Dedifferentiated amniotic fluid mesenchymal stem cell (primary cell): ENCODE data around the gene ALPI.
"Not testable (repeated sequence)": the region's sequence is repeated elsewhere in the genome, so short reads cannot be mapped to it uniquely, and the experiment has no call there.

Experiments used
- DNase-seq: peaks from one replicate; pipeline ENCODE4 v3.0.0-alpha.2; 2016; ENCODE audit errors: extremely low spot score

Gene ALPI

DNA sequence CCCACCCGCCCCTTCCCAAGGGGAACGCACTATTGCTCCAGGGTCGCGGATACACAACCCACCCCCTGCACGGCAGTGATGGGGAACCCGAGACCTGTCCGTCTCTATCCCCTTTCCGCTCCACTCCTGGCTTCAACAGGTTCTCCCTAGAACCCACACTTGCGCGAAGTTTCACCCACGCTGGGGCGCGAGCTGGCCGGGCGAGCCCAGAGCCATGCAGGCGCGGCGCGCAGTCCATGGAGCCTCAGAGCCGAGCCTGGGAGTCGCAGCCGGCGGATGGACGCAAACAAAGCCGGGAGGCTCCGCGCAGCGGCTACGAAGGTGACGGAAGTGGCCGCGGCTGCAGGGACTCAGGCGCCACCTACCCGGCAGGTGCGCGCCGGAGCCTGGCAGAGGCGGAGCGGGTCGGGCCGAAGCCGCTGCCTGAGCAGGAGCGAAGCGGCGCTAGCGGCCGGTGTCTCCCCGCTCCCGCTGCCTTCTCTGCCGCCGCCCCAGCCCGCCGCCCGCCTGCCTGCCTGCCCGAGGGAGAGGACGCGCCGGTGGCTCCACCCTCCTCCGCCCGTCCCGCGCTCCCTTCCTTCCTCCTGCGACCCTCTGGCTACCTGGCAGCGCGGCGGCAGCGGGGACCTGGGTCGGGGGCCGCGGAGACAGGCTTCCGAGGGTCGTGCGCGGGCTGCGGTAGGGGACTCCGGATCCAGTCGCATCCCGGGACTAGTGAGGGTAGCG lies 35.3 kb upstream of the ALPI start:
- DNase-seq = no peak

DNA sequence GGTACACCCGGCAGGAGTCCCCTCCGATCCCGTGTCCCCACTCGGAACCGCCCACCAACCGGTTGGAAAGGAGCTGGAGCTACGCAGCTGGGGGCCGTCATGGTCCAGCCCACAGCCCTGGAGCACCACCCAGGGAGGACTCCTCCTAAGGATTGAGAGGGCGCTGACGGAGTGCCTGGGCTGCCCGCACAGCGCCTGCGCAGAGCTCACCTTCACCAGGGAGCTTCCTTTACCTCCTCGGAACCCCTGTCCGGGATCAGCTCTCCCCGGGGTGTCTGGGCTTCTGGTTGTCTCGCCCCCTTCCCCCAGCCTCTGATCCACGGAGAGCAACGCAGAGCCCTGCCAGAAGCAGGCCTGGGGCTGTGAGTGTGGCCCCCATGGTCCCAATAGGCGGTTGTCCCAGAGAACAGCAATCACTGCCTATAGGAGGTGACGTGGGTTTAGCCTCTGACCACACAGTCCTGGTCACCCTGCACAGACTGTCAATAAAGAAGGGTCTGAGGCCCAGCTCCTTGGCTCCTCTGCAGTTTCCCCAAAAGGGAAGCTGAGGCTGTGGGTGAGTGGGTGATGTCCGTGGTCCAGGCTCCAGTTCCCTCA lies 34.7 kb upstream of the ALPI start:
- no peak for DNase-seq

DNA sequence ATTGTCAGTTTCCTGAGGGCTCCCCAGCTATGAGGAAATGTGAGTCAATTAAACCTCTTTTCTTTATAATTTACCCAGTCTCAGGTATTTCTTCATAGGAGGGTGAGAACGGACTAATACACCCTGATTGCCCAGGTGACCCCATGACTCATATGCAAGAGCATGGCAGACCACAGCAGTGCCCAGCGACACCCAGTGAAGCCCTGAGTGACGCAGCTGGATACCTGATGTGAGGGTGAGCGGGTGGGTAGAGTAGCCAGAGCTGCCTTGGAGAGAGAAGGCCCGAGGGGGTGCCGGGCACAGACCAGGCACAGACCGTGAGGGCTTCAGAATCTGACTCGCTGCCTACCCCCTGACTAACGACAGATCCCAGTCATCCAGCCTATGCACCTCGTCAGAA lies 33.9 kb upstream of the ALPI start:
- DNase-seq = no peak

DNA sequence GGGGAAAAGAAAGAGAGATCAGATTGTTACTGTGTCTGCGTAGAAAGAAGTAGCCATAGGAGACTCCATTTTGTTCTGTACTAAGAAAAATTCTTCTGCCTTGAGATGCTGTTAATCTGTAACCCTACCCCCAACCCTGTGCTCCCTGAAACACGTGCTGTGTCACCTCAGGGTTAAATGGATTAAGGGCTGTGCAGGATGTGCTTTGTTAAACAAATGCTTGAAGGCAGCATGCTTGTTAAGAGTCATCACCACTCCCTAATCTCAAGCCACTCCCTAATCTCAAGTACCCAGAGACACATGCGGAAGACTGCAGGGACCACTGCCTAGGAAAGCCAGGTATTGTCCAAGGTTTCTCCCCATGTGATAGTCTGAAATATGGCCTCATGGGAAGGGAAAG lies 33.0 kb upstream of the ALPI start:
- not testable (repeated sequence) for DNase-seq

DNA sequence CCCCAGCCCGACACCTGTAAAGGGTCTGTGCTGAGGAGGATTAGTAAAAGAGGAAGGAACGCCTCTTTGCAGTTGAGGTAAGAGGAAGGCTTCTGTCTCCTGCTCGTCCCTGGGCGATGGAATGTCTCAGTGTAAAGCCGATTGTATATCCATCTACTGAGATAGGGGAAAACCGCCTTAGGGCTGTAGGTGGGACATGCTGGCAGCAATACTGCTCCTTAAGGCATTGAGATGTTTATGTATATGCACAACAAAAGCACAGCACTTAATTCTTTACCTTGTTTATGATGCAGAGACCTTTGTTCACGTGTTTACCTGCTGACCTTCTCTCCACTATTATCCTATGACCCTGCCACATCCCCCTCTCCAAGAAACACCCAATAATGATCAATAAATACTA lies 32.5 kb upstream of the ALPI start:
- DNase-seq = not testable (repeated sequence)

DNA sequence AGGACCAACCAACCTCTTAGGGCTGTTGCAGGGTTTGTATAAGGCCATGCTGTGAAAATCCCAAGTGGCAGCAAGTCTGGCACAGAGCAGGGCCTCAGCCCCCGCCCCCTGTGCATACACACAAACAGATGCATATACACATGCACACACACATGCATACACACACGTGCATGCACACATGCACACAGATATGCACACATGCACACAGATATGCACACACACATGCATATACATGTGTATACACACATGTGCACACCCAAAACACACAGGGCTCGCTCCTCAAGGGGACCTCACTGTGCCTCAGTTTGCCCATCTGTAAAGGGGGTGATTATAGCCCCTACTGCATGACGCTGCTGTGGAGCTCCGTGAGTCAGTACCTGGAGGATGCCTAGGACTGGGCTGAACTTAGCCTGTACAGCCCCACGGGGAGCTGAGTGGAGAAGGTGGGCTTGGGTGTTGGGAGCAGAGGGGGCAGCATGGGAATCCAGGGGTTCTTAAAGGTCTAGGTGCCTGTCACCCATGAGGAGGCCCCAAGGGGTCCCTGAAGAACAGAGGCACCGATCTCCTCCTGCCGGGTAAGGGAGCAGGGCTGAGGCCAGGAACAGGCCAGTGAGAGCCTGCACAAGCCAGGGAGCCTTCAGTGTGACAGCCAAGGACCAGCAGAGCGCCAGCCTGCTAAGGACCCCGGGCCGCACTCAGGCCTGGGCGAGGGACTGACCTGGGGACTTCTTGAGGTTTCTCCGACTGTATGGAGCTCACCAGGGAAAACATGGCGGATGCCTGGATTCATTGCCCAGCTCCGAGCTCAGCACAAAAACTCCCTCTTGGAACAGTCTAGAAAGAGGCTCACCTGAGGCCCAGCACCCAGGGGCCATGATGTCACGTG lies 24.0 kb upstream of the ALPI start:
- no peak for DNase-seq

DNA sequence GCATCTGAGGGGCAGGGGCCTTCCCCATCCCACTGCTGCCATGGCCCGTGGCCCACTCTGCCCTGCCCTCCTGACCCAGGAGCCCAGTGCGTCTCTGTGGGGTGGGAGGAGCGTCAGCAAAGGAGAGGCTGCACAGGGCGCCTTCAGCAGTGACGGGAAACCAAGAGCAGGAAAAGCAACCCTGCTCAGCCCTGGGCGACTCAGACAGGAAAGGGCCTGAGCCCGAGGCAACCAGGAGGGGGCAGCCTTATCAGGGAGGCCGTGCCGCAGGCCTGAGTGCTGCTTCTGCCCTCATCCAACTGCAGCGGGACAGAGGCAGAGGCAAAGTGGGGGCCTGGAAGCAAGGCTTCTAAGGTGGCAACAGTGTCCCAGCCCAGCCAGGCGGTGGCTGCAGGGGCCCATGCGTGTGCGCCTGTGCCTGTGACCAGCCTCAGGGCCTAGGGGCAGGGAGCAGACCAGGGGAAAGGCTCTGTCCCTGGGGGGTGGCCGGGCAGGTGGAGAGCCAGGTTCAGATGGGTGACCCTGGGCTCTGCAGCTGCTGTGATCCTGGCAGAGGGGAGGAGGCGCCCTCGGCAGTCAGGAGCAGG lies 23.3 kb upstream of the ALPI start:
- DNase-seq = no peak

DNA sequence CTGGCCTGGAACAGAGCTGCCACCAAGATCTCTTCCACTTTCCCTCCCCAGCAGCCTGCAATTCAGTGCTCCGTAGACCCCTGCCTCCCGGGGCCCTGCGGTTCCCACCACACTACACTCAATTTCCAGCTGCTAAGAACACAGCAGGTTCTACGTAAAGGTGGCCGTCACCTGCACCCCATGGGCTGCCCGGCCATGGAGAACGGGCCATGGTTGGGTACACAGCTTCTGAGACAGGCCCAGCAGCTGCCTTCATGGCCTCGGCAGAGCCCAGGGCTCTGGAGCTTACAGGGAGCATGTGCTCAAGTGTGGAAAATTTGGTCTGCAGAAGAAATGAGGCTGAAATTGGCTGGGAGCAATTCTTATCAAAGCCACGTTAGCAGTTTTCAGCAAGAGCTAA lies 22.3 kb upstream of the ALPI start:
- DNase-seq = not testable (repeated sequence)

DNA sequence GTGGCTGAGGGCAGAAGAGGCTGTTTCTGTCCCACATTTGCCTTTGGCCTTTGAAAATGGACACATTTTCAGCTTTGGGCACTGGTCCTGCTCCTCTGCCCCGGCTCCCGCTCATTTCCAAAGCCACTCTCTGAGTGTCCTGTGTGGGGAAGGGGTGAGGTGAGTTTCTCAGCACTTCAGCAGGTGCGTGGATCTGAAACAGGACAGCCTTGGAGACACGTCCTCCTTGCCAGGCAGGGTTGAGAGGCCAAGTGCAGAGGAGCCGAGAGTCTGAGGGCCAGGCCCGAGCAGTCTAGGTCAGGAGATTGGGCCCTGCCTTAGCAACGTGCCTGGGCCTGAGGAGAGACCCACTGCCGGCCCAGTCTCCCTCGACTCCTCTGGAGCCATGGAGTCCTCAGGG lies 21.9 kb upstream of the ALPI start:
- DNase-seq = no peak

DNA sequence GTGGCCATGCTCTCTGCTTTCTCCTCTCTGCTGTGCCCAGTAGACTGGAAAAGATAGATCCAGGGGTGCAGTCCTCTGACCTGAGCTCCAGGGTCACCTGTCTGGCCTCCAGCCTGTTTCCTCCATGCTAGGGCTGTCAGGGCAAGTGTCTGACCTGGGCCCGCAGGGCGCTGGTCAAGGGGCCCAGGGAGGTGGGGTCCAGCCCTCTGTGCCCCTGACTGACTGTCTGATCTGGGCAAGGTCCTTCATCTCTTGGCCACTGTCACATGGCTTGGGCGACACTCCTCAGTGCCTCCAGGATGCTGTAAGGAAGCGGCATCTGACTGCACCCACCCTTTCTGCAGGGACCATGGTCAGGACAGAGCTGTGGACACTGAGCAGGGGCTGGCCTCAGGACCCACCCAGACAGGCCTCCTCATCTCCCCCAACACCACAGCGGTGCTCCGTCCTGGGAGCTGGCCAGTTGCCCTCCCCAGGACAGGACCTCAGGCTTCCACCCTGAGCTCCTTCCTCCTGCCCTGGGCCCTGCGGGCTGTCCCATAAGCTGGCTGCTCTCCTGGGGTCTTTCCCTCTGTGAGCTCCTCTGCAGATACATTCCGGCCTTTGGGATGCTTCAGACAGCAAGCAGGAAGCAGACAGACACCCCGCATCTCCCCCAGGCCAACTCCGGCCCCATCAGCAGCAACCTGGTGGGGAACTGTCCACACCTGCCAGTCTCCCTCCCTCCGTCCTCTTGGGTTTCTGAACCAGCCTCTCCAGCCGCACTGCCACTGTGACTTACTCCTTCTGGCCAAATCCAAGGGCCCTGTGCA lies 21.2 kb upstream of the ALPI start:
- no peak for DNase-seq

DNA sequence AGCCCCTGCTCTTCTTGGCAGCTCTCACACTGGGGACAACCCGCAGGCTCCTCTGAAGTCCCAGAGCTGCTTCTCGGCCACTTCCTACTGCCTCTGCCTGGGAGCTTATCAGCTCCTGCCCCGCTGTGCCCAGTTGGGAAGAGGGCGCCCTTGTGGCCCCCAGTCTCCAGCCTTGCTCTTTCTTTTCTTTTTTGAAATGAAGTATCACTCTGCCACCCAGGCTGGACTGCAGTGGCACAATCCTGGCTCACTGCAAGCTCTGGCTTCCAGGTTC lies 20.6 kb upstream of the ALPI start:
- no peak for DNase-seq

DNA sequence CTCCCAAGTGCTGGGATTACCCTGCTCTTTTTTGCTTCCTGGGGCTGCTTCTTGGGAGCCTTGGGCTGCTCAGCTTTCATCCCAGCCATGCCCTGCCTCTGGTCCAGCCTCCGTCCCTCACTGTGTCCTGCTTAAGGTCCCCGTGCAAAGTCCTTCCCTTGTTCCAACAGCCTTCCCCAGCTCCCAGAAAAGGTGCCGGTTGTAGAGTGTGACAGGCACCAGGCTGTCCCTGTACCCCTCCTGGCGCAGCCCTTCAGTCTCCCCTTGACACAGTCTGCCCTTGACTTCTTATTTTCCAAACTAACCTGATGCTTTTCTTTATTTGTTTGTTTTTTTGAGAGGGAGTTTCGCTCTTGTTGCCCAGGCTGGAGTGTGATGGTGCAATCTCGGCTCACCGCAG lies 20.1 kb upstream of the ALPI start:
- DNase-seq = no peak

DNA sequence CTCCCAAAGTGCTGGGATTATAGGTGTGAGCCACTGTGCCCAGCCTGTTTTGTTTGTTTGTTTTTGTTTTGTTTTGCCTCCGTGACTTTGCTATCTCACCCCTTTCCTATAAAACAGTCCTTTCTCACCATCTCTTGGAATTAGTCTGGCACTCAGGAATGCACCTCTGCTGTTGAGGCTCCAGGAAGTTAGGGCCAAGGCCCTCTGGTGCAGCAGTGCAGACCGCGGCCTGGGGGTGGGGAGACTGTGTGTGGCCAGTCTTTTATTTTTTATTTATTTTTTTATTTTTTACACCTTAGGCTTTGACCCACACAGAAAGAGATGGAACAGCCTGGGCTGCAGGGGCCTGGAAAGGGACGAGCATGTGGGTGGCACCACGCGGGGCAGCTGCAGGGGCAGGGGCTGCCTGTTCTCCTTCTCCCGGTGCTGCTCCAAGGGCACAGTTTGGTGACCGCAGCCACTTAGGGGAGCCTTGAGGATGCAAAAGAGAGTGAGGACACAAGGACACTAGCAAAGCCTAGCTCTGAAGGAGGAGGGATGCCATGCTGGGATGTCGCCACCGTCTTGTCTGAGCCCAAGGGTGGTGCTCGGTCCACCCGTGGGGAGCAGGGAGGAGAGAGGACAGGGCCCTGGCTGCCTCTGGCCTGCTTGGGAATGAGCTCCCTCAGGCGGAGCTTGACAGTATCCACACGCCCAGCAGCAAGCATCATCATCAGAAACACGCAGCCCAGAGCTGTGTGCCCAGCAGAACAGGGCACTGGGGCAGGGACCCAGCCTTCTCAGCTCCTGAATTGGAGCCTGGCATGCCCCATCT lies 19.4 kb upstream of the ALPI start:
- no peak for DNase-seq

DNA sequence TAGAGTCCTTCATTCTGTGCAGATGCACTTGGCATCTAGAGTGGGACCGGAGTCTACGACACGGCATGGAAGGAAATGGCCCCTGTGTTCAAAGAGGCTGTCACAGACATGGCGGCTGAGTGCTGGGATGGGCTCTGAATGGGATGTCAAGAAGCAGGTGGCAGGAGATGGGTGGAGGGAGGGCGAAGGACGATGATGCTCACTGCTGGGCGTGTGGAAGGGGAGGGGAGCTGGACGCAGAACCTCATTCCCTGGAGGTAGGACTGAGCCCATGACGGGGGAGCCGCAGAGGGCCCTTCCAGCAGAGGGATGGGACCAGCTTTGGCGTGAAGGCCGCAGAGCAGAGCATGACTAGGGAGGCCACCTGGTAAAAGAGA lies 18.8 kb upstream of the ALPI start:
- no peak for DNase-seq

DNA sequence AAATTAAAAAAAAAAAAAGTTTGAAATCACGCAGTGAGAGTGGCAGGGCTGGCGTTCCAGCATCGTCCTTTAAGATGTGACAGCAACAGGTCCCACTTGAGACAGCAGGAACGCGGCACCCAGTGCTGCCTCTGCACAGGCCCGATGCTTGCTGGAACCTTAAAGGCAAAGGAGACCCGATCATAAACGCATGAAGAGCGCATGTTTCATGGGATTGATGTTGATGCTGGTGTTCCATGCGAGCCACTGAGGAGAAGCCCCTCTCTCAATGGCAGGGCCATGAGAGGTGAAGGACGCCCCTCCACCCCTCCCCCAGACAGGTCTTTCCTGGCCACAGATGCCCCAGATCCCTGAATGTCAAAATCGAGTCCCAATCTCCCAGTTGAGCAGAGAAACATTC lies 17.9 kb upstream of the ALPI start:
- DNase-seq = no peak

DNA sequence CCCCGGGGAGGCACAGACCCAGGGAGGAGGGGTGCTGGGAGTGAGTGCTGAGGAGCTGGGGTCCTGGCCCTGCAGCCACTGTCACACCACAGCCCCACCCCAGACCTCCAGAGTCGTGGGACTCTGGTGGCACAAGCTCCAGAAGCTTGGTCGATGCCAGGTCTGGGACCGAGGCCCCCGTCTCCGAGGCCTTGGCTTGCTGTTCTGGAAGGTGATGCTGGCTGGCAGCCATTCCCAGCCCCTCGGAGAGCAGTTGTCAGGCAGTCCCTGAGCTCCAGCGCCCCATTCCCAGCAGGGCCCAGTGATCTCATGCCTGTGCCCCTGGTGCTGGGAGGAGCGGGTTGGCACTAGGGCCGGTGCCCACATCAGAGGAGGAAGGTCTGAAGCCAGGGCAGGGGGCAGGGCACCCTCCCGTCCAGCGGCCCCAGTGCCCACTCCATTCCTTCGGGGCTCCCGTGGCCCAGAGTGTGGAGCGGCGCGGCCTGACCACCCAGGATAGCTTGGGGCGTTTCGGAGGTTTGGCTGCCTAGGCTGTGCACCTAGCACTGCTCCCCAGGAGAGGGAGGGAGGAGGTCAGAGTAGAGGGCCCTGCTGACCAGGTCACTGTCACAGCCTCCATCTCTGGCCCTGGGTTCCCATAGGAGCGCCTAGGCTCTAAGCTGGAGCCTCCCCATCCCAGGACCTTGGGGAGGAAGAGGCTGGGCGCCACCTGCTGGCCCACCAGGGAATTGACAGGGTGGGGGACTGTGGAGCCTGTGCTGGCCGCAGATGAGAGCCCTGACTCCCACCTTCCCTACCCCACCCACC lies 16.8 kb upstream of the ALPI start:
- no peak for DNase-seq

DNA sequence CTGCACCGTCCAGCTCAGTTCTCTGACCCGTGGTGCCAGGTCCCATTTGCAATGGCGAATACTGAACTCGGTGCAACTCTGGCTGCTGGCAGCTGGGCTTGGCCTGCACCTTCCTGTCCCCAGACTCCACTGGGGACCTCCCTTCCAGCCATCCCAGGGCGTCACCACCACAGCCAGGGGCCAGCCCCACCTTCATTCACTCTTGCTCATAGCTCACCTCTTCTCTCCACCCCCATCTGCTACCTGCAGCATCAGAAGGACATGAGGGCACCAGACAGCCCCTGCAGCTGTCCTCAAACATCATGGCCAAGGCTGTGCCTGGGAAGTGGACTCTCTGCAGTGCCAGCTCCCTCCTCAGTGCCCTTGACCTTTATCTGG lies 16.2 kb upstream of the ALPI start:
- DNase-seq = no peak

DNA sequence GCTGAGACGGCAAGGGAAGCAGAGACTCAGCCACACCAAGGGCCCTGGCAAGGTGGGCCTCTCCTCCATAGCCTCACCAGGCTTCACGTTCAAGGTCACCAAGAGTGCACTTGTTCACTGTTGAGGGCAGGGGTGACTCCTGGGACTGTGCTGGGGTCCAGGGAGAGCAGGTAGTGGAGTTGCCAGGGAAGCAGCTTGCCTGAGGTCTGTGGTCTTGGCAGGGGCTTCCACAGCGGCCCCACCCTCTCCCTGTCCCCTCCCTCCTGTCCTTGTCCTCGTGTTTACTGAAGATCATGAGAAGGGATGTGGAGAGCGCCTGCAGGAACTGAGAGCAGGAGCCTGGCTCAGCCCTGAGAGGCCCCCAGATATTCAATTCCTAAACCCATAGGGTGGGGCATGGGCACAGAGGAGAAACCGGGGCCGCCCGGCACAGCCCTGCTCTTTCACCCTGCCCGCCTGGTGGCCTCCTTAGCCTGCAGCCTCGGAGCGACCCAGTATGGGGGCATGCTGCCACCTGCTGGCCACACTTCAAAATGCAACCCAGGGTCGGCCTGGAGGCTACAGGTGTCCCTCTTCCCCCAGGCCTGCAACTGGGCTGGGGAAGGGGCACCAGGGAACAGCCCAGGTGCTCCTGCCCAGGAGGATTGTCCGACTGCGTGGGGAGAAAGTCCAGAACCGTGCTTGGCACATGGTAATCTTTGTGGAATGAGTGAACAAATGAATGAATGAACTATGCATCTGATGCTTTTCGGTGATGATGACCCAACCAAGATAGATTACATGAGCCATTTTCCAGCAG lies 15.5 kb upstream of the ALPI start:
- peak; percentile 37 for DNase-seq

DNA sequence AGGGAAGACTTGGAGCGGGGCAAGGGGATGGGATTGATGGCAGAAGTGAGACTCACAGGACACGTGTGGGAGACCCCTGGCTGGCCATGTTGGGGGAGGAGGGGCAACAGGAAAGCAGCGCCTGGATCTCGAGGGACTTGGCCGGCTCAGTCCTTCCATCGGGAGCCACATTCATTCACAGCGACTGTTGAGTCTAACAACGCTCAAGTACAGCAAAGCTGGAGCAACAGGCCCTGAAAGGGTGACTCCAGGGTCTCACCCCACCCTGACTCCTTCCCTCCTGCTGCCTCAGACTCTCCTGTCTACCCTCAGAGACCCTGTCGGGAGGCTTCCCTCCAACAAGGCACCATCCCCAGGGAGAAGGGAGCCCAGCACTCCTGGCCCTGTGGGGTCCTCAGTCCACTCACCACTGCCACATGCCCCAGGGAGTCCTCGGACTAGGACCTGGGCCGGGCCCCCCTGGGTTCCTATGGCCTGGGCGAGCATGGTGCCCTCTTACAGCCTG lies 14.8 kb upstream of the ALPI start:
- no peak for DNase-seq
